Stimulated activated effector memory CD8-positive, alpha-beta T cell treated with anti-CD3 and anti-CD28 coated beads, Interleukin-12 subunit alpha, Interleukin-12 subunit beta, amount 100 ng/mL, for 72 hours (primary cell): ENCODE measurements around the gene LCN15.
"Not testable (repeated sequence)": the region's sequence is repeated elsewhere in the genome, so short reads cannot be mapped to it uniquely, and the experiment has no call there.

Experiments
- ATAC-seq: fragments of 150-1000 bp; cut with Tn5 transposase; 2 replicates; pipeline ENCODE4 v1.10.0; 2021
- DNase-seq, 2 donors: peaks; one replicate each; pipeline ENCODE4 v3.0.0; 2021 to 2022; ENCODE audit warnings: low spot score in 2 of 2
- H3K27ac Mint-ChIP-seq: one replicate; pipeline ENCODE4 v1.8.0; 2022; ENCODE audit warnings: mild to moderate bottlenecking, mixed read lengths
- H3K36me3 Mint-ChIP-seq: one replicate; pipeline ENCODE4 v1.8.0; 2022; ENCODE audit warnings: mild to moderate bottlenecking, mixed read lengths
- H3K4me1 Mint-ChIP-seq: one replicate; pipeline ENCODE4 v1.8.0; 2022; ENCODE audit warnings: mixed read lengths
- H3K4me3 Mint-ChIP-seq: one replicate; pipeline ENCODE4 v1.8.0; 2022; ENCODE audit warnings: mild to moderate bottlenecking, mixed read lengths
- H3K9me3 Mint-ChIP-seq: one replicate; pipeline ENCODE4 v1.8.0; 2022; ENCODE audit warnings: mixed read lengths

Gene LCN15

DNA sequence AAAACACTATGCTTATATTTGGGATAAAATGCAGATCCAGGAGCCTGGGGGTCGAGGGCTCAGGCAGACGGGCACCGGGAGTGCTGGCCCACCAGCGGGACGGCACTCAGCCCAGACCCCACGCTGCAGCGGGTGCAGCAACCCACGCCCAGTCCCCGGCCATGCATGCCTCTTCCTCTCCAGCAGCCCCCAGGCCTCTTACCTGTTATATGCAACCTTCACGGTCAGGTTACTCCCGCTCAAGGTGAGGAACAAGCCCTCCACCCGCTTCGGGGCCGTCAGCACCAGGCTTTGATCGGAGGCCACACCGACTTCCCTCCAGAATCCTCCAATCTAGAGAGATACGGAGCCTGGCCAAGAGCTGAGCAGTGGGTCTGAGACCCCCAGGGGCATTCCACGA lies 7.5 kb downstream of the LCN15 start:
- no peak for DNase-seq
- no peak overlapping the region for H3K27ac Mint-ChIP-seq
- H3K9me3 Mint-ChIP-seq: peaks cover 7% of the 10 kb centered on the region
- no peaks in the 10 kb centered on the region for H3K36me3 Mint-ChIP-seq
- H3K4me1 Mint-ChIP-seq: no peaks in the 10 kb centered on the region
- no peak for ATAC-seq
- H3K4me3 Mint-ChIP-seq: no peak overlapping the region

DNA sequence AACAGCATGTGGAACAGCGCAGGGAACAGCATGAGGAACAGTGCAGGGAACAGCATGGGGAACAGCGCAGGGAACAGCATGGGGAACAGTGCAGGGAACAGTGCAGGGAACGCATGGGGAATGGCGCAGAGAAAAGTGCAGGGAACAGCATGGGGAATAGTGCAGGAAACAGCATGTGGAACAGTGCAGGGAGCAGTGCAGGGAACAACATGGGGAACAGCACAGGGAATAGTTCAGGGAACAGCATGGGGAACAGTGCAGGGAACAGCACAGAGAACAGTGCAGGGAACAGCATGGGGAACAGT lies 8.2 kb downstream of the LCN15 start:
- Mint-ChIP-seq H3K4me1 (no peaks in the 10 kb centered on the region), H3K4me3 (no peak overlapping the region), H3K27ac (no peak overlapping the region)

DNA sequence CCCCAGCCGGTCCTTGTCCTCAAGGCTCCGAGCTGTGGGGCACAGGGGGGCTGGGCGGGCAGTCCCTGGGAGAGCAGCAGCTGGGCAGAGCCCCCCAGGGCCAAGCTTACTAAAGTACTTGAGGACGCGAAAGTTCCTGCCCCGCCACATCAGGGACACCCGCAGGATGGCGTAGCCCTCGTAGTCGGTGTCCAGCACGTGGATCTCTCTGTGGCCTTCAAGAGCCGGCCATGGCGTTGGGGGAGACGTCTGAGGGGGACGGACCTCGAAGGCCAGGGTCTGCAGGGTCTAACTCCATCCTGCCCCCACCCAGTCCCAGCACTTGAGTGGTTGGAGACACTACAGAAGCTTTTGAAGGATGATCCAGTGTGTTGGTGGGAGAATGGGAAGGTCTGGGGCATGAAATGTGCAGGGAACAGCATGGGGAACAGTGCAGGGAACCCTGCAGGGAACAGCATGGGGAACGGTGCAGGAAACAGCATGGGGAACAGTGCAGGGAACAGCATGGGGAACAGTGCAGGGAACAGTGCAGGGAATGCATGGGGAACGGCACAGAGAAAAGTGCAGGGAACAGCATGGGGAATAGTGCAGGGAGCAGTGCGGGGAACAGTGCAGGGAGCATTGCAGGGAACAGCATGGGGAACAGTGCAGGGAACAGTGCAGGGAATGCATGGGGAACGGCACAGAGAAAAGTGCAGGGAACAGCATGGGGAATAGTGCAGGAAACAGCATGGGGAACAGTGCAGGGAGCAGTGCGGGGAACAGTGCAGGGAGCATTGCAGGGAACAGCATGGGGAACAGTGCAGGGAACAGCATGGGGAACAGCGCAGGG lies 8.8 kb downstream of the LCN15 start:
- not testable (repeated sequence) for H3K36me3 Mint-ChIP-seq, H3K4me1 Mint-ChIP-seq, ATAC-seq, H3K27ac Mint-ChIP-seq, DNase-seq, H3K4me3 Mint-ChIP-seq
- peaks cover 12% of the 10 kb centered on the region for H3K9me3 Mint-ChIP-seq

More for the DNA sequence above, 8.2 kb downstream of the LCN15 start:
- Mint-ChIP-seq H3K36me3 (no peaks in the 10 kb centered on the region), H3K9me3 (peaks cover 10% of the 10 kb centered on the region)
- ATAC-seq (no peak), DNase-seq (no peak)

DNA sequence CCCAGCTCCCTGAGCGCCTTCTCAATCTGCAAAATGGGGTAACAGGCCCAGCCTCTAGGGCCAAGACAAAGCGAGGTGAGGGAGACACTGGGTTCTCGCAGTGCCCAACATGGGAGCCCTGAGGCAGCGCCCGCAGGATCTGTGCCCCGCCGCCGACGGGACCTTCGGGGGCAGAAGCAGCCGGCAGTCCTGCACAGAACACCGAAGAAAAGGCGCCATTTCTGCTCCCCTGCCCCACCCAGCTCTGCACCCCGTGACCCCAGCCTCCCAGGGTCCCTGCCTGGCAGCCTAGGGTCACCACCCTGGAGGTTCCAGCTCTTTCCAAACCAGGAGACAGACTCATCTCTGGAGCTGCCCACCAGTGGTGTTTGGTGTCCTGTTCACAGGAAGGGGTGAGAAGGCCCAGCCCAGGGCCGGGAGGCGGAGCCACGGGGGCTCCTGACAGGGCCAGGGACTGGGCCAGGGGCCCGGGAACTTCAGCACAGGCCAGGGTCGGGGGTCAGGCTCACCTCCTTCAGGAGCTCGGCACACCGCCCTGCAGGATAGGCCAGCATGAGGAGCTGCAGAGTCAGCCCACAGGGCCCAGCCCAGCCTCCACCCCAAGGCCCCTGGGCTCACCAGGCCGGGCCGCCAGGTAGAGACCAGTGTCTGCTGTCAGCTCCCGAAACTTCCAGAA lies 9.6 kb downstream of the LCN15 start:
- Mint-ChIP-seq H3K9me3 (peaks cover 13% of the 10 kb centered on the region), H3K27ac (no peak overlapping the region), H3K4me3 (no peak overlapping the region), H3K36me3 (no peaks in the 10 kb centered on the region), H3K4me1 (no peaks in the 10 kb centered on the region)
- ATAC-seq (no peak), DNase-seq (no peak)

DNA sequence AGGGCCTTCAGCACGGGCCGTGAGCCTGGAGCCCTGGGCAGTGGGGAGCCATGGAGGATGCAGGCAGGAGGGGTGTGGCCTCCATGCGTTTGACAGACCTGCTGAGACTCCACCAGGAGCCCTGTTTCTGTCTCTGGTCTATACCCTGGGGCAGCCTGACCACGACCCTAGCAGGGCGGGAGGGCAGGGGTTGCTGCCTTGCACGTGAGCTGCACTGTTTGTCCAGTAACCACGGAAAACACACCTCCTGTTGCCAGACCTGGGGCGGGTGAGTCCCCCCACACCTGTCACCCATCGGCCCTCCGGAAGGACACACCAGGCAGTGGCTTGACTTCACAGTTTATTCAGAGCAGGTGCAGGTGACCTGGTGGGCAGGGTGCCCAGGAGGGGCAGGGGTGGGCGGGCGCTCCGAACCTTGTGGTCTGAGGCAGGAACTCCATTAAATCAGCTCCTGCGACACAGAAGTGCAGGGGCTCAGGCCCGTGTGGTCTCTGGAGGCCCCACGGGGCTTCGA lies 10.2 kb downstream of the LCN15 start:
- Mint-ChIP-seq H3K36me3 (no peaks in the 10 kb centered on the region), H3K27ac (no peak overlapping the region), H3K4me1 (no peaks in the 10 kb centered on the region), H3K4me3 (no peak overlapping the region), H3K9me3 (peaks cover 13% of the 10 kb centered on the region)
- ATAC-seq (no peak), DNase-seq (no peak)

DNA sequence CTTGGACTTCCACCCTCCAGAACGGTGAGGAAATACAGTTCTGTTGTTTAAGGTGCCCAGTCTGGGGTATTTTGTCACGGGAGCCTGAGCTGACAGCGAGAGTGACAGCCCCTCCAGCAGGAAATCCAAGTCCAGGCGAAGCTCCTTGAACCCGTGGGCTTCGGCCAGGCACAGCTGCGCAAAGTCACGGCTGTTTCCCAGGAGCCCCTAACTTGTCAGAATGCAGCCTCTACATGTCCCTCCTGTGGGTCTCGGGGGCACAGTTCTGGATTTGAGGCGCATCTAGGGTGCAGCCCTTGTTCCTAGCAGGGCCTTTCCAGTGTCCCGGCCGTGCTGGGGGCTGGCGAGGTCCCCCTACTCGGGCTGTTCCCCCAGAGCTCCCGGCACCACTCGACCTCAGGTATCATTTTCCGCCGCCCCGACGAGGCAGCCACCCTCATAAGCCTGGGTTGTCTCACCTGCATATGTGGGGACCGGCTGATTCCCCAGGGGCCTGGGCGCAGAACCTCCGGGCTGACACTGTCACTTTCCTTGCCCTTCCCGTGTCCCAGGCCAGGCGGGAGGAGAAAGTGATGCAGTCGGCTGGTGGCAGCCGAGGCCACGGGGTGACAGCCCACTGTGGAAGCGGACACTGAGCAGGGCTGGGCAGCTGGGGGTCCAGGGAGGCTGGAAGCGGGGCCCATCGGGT lies 10.8 kb downstream of the LCN15 start:
- peaks cover 13% of the 10 kb centered on the region for H3K9me3 Mint-ChIP-seq
- no peak overlapping the region for H3K4me3 Mint-ChIP-seq
- H3K4me1 Mint-ChIP-seq: no peaks in the 10 kb centered on the region
- H3K27ac Mint-ChIP-seq: no peak overlapping the region
- ATAC-seq (no peak), DNase-seq (no peak)
- H3K36me3 Mint-ChIP-seq: no peaks in the 10 kb centered on the region

DNA sequence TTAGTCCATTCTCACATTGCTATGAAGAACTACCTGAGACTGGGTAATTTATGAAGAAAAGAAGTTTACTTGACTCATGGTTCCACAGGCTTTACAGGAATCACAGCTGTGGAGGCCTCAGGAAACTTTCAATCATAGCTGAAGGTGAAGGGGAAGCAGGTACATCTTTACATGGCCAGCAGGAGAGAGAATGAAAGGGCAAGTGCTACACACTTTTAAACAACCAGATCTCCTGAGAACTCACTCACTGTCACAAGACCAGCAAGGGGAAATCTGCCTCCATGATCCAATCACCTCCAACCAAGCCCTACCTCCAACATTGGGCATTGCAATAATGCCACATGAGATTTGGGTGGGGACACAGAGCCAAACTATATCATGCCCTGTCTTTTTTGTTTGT lies 12.5 kb downstream of the LCN15 start:
- Mint-ChIP-seq H3K36me3 (no peaks in the 10 kb centered on the region), H3K9me3 (peaks cover 13% of the 10 kb centered on the region), H3K4me3 (no peak overlapping the region), H3K27ac (no peak overlapping the region), H3K4me1 (no peaks in the 10 kb centered on the region)
- DNase-seq: no peak
- no peak for ATAC-seq

DNA sequence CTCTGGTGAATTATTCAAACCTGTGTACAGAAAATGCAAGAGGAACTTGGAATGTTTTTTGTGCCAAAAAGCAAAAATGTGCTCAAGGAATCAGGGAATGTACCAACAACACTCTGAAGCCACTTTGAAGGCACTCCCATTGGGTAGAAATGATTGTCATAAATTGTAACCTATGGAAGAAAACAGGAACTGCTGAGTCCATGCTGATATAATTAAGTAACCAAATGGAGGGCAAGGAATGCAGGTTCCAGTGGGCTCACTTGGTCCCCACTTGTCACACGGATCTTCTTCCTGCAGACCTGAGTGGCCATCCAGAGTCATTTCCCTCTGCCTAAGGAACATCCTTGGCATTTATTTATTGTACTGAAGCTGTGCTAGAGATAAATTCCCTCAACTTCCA lies 13.1 kb downstream of the LCN15 start:
- H3K4me1 Mint-ChIP-seq: no peaks in the 10 kb centered on the region
- no peak for ATAC-seq
- H3K36me3 Mint-ChIP-seq: no peaks in the 10 kb centered on the region
- DNase-seq: no peak
- peaks cover 13% of the 10 kb centered on the region for H3K9me3 Mint-ChIP-seq
- no peak overlapping the region for H3K4me3 Mint-ChIP-seq
- no peak overlapping the region for H3K27ac Mint-ChIP-seq

DNA sequence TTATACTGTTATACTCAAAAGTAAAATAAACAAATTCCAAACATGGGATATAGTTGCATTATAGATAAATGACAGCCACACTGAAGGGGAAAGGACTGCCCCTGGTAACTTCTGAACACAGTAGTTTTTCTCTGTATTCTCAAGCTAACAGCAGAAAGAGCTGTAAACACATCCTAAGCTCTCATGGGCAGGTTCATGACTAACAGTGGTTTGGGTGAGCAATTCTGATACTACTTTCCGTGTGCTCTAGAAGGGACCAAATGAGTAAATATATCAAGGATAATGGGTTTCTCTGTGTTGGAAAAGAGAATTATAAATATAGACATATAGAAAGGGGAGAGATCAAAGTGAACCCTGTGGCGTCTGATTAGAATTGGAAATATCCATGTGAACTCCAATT lies 13.8 kb downstream of the LCN15 start:
- peak; percentile 92 for ATAC-seq
- Mint-ChIP-seq H3K9me3 (peaks cover 13% of the 10 kb centered on the region), H3K36me3 (no peaks in the 10 kb centered on the region), H3K27ac (no peak overlapping the region), H3K4me1 (no peaks in the 10 kb centered on the region), H3K4me3 (no peak overlapping the region)
- no peak for DNase-seq

DNA sequence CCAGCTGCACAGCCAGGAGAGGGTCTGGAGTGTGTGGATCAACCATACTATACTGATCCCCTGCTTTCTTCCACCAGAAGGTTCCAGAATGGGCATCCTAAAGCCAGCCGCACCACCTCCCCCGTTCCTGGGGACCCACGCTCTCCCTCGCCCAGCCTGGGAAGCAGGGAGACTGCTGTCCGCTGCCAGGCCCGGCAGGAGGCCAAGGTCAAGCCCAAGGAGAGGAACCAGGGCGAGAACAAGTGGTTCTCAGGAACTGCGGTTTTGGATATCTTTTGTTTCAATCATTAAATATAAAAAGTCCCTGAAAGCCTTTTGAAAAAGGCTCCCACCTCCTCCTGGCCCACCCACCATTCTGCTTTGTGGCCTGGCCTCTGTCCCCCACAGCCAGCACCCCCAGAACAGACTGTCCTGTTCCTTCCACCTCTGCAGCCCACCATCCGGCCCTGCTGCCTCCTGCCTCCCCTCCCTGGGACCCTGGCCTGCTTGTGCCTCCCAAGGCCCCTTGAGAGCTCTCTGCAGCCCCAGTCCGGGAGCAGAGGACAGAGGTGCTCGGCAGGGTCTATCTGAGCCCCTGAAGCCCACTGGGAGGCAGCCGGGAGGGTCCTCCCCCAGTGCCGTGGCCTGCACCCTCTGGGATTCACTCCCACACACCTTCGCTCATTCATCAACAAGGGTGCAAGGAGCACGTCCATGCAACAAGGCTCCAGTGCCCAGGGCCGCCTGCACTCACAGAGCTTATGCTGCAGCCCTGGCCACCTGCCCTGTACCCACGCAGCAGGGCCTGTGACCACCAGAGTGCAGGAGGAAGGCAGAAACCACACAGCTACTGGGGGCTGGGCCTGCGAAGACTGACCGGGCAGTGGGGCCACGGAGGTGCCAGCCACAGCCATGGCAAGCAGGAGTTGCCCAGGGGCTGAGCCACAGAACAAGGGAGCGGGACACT lies 15.4 kb downstream of the LCN15 start:
- Mint-ChIP-seq H3K36me3 (no peaks in the 10 kb centered on the region), H3K4me1 (no peaks in the 10 kb centered on the region), H3K9me3 (peaks cover 13% of the 10 kb centered on the region), H3K27ac (no peak overlapping the region), H3K4me3 (no peak overlapping the region)
- DNase-seq: no peak
- ATAC-seq: no peak

DNA sequence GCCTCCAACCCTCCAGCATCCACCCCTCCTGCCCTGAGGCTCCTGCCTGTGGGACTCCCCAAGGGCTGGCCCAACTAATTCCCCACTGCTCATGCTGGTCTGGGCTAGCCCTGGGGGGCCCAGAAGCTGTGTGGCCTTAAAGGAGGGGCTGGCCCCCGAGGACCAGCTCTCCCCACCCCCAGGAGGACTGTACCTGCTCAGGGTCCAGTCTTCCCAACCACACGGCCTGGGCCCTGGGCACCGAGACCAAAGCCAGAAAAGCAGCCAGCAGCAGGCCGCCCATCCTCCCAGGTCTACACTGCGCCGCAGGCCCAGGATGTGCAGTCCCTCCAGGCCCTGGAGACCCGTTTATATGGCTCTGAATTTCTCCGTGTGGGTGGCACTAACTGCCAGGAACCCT lies 16.1 kb downstream of the LCN15 start, which contains the start of gene LCN6:
Gene LCN6 (minus strand): TSS at position 325 of the 400 bp plus-strand sequence. CDS start 42 bp downstream, at position 283.
- DNase-seq: no peak
- Mint-ChIP-seq H3K9me3 (peaks cover 13% of the 10 kb centered on the region), H3K27ac (no peak within 1 kb of the TSS), H3K36me3 (no peaks in the 10 kb centered on the region), H3K4me3 (no peak within 1 kb of the TSS), H3K4me1 (no peaks in the 10 kb centered on the region)
- no peak for ATAC-seq

DNA sequence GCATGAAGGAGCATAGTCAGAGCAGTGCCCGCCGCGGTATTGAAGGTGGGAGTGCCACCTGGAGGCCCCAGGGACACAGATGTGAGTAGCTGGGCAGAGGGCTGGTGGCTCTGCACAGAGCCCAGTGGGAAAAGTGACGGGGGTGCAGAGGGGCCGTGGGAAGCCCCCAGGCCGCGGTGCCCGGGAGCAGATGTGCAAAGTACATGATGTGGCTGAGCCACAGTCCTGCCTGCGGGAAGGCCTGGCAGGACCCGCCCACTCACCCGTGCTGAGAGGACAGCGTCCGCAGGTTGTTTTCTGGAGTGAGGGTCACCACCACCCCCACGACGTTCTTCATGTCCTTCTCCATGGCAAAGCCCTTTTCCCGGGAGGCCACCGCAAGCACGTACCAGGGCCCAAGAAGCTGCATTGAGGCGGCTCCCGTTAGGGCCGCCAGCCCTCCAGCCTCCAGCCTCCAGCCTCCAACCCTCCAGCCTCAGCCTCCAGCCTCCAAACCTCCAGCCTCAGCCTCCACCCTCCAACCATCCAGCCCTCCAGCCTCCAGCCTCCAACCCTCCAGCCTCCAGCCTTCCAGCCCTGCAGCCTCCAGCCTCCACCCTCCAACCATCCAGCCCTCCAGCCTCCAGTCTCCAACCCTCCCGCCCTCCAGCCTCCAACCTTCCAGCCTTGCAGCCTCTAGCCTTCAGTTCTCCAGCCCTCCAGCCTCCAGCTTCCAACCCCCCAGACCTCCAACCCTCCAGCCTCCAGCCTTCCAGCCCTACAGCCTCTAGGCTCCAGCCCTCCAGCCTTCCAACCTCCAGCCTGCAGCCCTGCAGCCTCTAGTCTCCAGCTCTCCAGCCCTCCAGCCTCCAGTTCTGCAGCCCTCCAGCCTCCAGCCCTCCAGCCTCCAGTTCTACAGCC lies 16.9 kb downstream of the LCN15 start:
- H3K36me3 Mint-ChIP-seq: no peaks in the 10 kb centered on the region
- no peak for ATAC-seq
- DNase-seq: no peak
- peaks cover 9% of the 10 kb centered on the region for H3K9me3 Mint-ChIP-seq
- no peak overlapping the region for H3K27ac Mint-ChIP-seq
- H3K4me1 Mint-ChIP-seq: no peaks in the 10 kb centered on the region
- no peak overlapping the region for H3K4me3 Mint-ChIP-seq

DNA sequence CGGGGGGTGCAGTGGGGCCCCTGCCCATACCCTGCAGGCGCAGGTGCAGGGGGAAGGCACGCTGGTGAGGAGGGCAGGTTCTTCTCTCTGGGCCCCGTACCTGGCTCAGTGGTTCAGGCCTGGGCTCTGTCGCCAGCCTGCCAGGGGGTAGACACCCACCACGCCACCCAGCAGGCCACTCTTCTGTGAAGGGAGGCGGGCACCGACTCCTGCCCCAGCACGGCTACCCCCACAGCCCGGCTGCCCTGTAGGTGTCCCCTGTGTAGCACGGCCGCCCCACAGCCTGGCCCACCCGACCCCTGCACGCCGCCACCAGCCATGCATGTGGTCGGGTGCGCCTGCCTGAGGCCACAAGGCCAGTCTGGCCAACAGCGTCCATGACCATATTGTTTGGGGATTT lies 17.7 kb downstream of the LCN15 start:
- Mint-ChIP-seq H3K9me3 (peaks cover 4% of the 10 kb centered on the region), H3K4me1 (peaks cover 5% of the 10 kb centered on the region), H3K27ac (no peak overlapping the region)

DNA sequence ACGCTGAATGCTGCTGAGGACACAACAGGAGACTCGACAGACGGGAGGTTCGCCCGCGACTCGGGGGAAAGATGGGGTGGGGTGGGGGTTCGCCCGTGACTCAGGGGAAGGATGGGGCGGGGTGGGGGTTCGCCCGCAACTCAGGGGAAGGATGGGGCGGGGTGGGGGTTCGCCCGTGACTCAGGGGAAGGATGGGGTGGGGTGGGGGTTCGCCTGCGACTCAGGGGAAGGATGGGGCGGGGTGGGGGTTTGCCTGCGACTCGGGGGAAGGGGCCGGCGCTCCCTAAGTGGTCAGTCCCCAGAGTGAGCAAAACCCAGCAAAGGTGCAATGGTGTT lies 18.2 kb downstream of the LCN15 start:
- DNase-seq (no peak), ATAC-seq (no peak)
- Mint-ChIP-seq H3K4me1 (peaks cover 8% of the 10 kb centered on the region), H3K9me3 (peaks cover 3% of the 10 kb centered on the region), H3K27ac (no peak overlapping the region), H3K4me3 (no peak overlapping the region), H3K36me3 (no peaks in the 10 kb centered on the region)

More for the DNA sequence above, 17.7 kb downstream of the LCN15 start:
- ATAC-seq: no peak
- Mint-ChIP-seq H3K36me3 (no peaks in the 10 kb centered on the region), H3K4me3 (no peak overlapping the region)
- DNase-seq: no peak
